Gastroesophageal sphincter (tissue), 3 donors: ENCODE measurements around the gene CATSPER4.

Source experiments
- EP300 ChIP-seq: sonication (generic); formaldehyde crosslinking; IDR thresholded peaks from one replicate; pipeline ENCODE4 v1.6.1; 2017; ENCODE audit warnings: antibody characterized with exemption, mild to moderate bottlenecking
- POLR2A ChIP-seq, 2 donors: fragments of 450-650 bp; IDR thresholded peaks; one replicate each; pipeline ENCODE4 v1.6.1; 2017; ENCODE audit warnings: antibody characterized with exemption in 2 of 2, mild to moderate bottlenecking in 2 of 2, moderate library complexity in 1 of 2
- POLR2AphosphoS5 ChIP-seq: sonication (generic); formaldehyde crosslinking; IDR thresholded peaks from one replicate; pipeline ENCODE4 v1.6.1; 2017; ENCODE audit warnings: antibody characterized with exemption
- TF ChIP-seq, protein P1 (sequence below), 4 experiments: fragments of 200-600 bp in 2 of 4; fragments of 450-650 bp in 2 of 4; sonication (generic) in 1 of 4; IDR thresholded peaks; one replicate each; pipeline ENCODE4 v1.5.1; 2017 to 2019; ENCODE audit warnings: antibody characterized with exemption in 4 of 4, mild to moderate bottlenecking in 2 of 4, moderate library complexity in 2 of 4

DNA sequence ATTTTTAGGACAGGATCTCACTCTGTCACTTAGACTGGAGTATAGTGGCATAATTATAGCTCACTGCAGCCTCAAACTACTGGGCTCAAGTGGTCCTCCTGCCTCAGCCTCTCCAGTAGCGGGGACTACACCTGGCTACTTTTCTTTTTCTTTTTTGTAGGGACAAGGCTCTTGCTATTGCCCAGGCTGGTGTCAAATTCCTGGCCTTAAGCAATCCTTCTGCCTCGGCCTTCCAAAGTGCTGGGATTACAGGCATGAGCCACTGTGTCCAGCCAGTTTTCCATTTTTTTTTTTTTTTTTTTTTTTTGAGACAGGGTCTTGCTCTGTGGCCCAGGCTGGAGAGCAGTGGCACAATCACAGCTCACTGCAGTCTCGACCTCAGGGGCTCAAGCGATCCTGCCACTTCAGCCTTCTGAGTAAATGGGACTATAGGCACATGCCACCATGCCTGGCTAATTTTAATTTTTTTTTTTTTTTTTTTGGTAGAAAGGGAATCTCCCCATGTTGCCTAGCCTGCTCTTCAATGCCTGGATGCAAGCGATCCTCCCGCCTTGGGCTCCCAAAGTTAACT, 23.0 kb downstream of the CATSPER4 start:
- TF ChIP-seq, protein P1, sequence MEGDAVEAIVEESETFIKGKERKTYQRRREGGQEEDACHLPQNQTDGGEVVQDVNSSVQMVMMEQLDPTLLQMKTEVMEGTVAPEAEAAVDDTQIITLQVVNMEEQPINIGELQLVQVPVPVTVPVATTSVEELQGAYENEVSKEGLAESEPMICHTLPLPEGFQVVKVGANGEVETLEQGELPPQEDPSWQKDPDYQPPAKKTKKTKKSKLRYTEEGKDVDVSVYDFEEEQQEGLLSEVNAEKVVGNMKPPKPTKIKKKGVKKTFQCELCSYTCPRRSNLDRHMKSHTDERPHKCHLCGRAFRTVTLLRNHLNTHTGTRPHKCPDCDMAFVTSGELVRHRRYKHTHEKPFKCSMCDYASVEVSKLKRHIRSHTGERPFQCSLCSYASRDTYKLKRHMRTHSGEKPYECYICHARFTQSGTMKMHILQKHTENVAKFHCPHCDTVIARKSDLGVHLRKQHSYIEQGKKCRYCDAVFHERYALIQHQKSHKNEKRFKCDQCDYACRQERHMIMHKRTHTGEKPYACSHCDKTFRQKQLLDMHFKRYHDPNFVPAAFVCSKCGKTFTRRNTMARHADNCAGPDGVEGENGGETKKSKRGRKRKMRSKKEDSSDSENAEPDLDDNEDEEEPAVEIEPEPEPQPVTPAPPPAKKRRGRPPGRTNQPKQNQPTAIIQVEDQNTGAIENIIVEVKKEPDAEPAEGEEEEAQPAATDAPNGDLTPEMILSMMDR (IDR thresholded peaks at IDR 0.05) = no peak
- TF ChIP-seq POLR2A (IDR thresholded peaks at IDR 0.05) (no peak), POLR2AphosphoS5 (no peak), EP300 (no peak)
